IMR-90 (cell line): ENCODE measurements around the gene GATAD2A.

Experiments
- BHLHE40 ChIP-seq: fragments of 150-350 bp; IDR thresholded peaks from 2 replicates; pipeline ENCODE4 v1.6.1; 2016; ENCODE audit warnings: mild to moderate bottlenecking, low read depth, low read length
- FOS ChIP-seq: fragments of 150-350 bp; IDR thresholded peaks from 2 replicates; pipeline ENCODE4 v1.6.1; 2016; ENCODE audit warnings: low read depth, low read length
- MXI1 ChIP-seq: IDR thresholded peaks from 2 replicates; pipeline ENCODE4 v1.6.1; 2012; ENCODE audit warnings: low read depth, mild to moderate bottlenecking, low read length, moderate library complexity, borderline replicate concordance
- POLR2A ChIP-seq: IDR thresholded peaks from 2 replicates; pipeline ENCODE4 v1.6.1; 2012; ENCODE audit warnings: mild to moderate bottlenecking, low read depth, low read length
- RFX5 ChIP-seq: IDR thresholded peaks from 2 replicates; pipeline ENCODE4 v1.8.0; 2012; ENCODE audit warnings: low read depth, mild to moderate bottlenecking, low read length, moderate library complexity
- SMC3 ChIP-seq: fragments of 150-350 bp; IDR thresholded peaks from 2 replicates; pipeline ENCODE4 v1.6.1; 2016; ENCODE audit warnings: low read depth, mild to moderate bottlenecking, antibody characterized with exemption, low read length, moderate library complexity
- TF ChIP-seq, protein P1 (sequence below): conservative IDR thresholded peaks from 2 replicates; pipeline ENCODE4 v1.5.1; 2012; ENCODE audit warnings: mild to moderate bottlenecking, low read depth, low read length, improper control_type of control experiment
- TF ChIP-seq, protein P2 (sequence below): fragments of 150-350 bp; IDR thresholded peaks from 2 replicates; pipeline ENCODE4 v1.6.1; 2017; ENCODE audit warnings: mild to moderate bottlenecking, antibody characterized with exemption, low read length, low read depth
- TF ChIP-seq, protein P3 (sequence below): fragments of 150-350 bp; IDR thresholded peaks from 2 replicates; pipeline ENCODE4 v1.6.1; 2016; ENCODE audit warnings: low read depth, mild to moderate bottlenecking, low read length, moderate library complexity, borderline replicate concordance

GRCh38 chr19:19502808-19503602 lies 97.5 kb downstream of the GATAD2A start:
- TF ChIP-seq SMC3: no peak
- TF ChIP-seq, protein P1, sequence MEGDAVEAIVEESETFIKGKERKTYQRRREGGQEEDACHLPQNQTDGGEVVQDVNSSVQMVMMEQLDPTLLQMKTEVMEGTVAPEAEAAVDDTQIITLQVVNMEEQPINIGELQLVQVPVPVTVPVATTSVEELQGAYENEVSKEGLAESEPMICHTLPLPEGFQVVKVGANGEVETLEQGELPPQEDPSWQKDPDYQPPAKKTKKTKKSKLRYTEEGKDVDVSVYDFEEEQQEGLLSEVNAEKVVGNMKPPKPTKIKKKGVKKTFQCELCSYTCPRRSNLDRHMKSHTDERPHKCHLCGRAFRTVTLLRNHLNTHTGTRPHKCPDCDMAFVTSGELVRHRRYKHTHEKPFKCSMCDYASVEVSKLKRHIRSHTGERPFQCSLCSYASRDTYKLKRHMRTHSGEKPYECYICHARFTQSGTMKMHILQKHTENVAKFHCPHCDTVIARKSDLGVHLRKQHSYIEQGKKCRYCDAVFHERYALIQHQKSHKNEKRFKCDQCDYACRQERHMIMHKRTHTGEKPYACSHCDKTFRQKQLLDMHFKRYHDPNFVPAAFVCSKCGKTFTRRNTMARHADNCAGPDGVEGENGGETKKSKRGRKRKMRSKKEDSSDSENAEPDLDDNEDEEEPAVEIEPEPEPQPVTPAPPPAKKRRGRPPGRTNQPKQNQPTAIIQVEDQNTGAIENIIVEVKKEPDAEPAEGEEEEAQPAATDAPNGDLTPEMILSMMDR: no peak
- TF ChIP-seq MXI1: no peak
- no peak for TF ChIP-seq RFX5
- no peak for TF ChIP-seq POLR2A
- TF ChIP-seq FOS: no peak
- TF ChIP-seq BHLHE40: no peak
- TF ChIP-seq, protein P2, sequence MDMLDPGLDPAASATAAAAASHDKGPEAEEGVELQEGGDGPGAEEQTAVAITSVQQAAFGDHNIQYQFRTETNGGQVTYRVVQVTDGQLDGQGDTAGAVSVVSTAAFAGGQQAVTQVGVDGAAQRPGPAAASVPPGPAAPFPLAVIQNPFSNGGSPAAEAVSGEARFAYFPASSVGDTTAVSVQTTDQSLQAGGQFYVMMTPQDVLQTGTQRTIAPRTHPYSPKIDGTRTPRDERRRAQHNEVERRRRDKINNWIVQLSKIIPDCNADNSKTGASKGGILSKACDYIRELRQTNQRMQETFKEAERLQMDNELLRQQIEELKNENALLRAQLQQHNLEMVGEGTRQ: no peak
- TF ChIP-seq, protein P3, sequence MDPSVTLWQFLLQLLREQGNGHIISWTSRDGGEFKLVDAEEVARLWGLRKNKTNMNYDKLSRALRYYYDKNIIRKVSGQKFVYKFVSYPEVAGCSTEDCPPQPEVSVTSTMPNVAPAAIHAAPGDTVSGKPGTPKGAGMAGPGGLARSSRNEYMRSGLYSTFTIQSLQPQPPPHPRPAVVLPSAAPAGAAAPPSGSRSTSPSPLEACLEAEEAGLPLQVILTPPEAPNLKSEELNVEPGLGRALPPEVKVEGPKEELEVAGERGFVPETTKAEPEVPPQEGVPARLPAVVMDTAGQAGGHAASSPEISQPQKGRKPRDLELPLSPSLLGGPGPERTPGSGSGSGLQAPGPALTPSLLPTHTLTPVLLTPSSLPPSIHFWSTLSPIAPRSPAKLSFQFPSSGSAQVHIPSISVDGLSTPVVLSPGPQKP: no peak
